ENCODE measurements around the gene SCNN1G. TPM values are rescaled to one million over a fixed set of nuclear protein-coding genes. Genes with fewer than 3 reads are reported as not detected.

SCNN1G gene
- total RNA-seq (2012; rRNA removed) = not detected in 2 replicates
- not detected in 2 replicates for polyA plus RNA-seq (2012; rRNA removed)
- polyA plus RNA-seq (2012; cell fraction: cytosol; rRNA removed) = not detected in 2 replicates
- polyA plus RNA-seq (2012; cell fraction: nucleus; rRNA removed; ENCODE audit: low replicate concordance) = not detected in 2 replicates
- Bru-seq, nascent RNA = not detected
- BruChase-seq, experiment 1, labeled RNA remaining after a 6-hour chase = percentile 3 among the genes with signal in this experiment
- BruChase-seq, experiment 2, labeled RNA remaining after a 2-hour chase = not detected
- long read RNA-seq = 0 reads

DNA sequence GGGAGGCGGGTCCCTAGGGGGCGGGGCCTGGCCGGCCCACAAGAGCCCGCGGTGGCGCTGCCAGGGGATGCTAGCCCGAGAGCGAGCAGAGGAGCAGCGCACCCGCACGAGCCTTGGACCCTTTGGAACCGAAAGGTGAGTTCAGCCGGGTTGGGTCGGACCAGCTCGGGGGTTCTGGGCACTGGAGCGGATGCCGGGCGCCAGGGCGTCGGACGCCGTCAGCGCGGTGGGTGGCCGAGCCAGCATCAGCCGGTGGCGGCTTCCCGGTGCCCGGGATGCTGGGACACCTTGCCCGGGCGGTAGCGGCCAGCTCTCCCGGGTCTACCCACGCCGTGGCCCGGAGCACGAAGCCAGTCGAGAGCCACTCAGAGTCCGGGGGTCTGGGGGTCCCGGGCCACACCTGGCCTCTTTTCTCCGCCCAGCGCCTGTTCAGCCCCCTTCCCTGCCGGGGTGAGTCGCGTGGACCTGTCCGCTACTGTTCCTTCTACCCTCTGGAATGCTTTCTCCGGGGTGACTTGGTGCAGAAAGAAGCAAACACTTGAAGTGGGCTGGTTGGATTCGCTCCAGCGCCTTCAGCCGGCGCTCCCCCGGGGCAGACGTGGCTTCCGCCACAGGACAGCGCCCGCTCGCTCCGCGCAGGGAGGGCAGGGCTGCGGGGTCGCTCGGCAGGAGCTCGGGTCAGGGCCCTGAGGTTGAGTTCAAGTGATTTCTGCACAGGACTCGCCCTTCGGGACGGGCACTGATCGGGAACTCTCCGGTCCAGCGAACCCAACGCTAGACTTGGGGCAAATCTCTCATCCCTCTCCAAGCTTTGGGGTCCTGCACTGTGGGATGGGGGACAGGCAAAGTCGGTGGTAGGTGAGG is at the start of gene SCNN1G:
TSS of gene SCNN1G (plus strand) at position 67 of the 864 bp plus-strand sequence. CDS start 3,527 bp downstream, outside the sequence.
- no peak within 1 kb of the TSS for H2AK5ac ChIP-seq (ENCODE audit: low read depth, low read length)
- H3K4me3 ChIP-seq (ENCODE audit: insufficient read depth, low read depth, low read length) = no peak within 1 kb of the TSS
- no peak within 1 kb of the TSS for H2BK120ac ChIP-seq (ENCODE audit: low read depth, low read length)
- dilution Hi-C loops (cut with HindIII; ENCODE audit: low sequenced_read_pairs, unreplicated experiment) = no loop called here
- DNase-seq = no peak
- no peaks in the 10 kb centered on the region for H3K4me1 ChIP-seq (ENCODE audit: control insufficient read depth, insufficient read depth, low read length)
- H3K56ac ChIP-seq (ENCODE audit: extremely low read depth, insufficient read depth, low read length) = no peak within 1 kb of the TSS
- BruUV-seq (replicated peaks) = no TSS peak
- CTCF ChIA-PET = interaction anchor here (0.6 to 1.1 kb wide), 4 partner anchors 16 to 1948 kb away, joined by 3 to 5 read pairs (median 4); no protein-coding TSS in a partner anchor
- peak within 1 kb of the TSS; percentile 26; the same call in 1 of the 2 replicates for H3K4me2 ChIP-seq (ENCODE audit: low read depth, low read length)
- POLR2A ChIA-PET (ENCODE audit: unreplicated experiment) = no interaction called here
- no peak within 1 kb of the TSS for H3K14ac ChIP-seq (replicated peaks; ENCODE audit: low read depth, low read length)
- no peak within 1 kb of the TSS for H3K23ac ChIP-seq (ENCODE audit: low read depth, low read length)
- no peak within 1 kb of the TSS for H4K91ac ChIP-seq (ENCODE audit: insufficient read depth, low read depth, low read length)
- WGBS, 2 experiments (ENCODE audit: extremely low coverage in 2 of 2, insufficient read length in 1 of 2) = 4% methylated on average over 42 of the region's 71 CpGs; no CpG with 5 or more reads in 1 of the 2 experiments
- H3K9me1 ChIP-seq (ENCODE audit: insufficient read depth, low read length) = no peaks in the 10 kb centered on the region
- in situ Hi-C loops (cut with MboI; ENCODE audit: low sequenced_read_pairs) = loop anchor here (10.0 kb wide), 1 partner anchor 252 kb away; no protein-coding TSS in a partner anchor
- H2BK15ac ChIP-seq (ENCODE audit: low read depth, low read length) = no peak within 1 kb of the TSS
- no peak within 1 kb of the TSS for H4K8ac ChIP-seq (ENCODE audit: low read depth in 2 of 2, low read length in 2 of 2)
- no peak within 1 kb of the TSS for H3K9ac ChIP-seq (ENCODE audit: low read depth, low read length)
- no peak within 1 kb of the TSS for H2BK5ac ChIP-seq (ENCODE audit: low read depth, low read length, poor library complexity, severe bottlenecking)
- H3K18ac ChIP-seq (ENCODE audit: low read depth, low read length) = no peak within 1 kb of the TSS
- H2BK20ac ChIP-seq (ENCODE audit: low read depth, low read length) = no peak within 1 kb of the TSS
- no peaks in the 10 kb centered on the region for H3K79me1 ChIP-seq (ENCODE audit: low read depth in 1 of 2, low read length in 2 of 2)
- intact Hi-C loops (cut with micrococcal nuclease) = loop anchor here (1.0 kb wide), 1 partner anchor 251 kb away; no protein-coding TSS in a partner anchor
- no peaks in the 10 kb centered on the region for H3K9me3 ChIP-seq (ENCODE audit: control insufficient read depth, insufficient read depth, low read length)
- peak; percentile 18; the same call in 1 of the 2 replicates for ATAC-seq (ENCODE audit: low read depth)
- no peaks in the 10 kb centered on the region for H3K36me3 ChIP-seq (ENCODE audit: control insufficient read depth, insufficient read depth, low read length)
- no peak within 1 kb of the TSS for H3K4ac ChIP-seq (ENCODE audit: low read depth, low read length)
- peaks cover 40% of the 10 kb centered on the region for H3K27me3 ChIP-seq (ENCODE audit: control insufficient read depth, insufficient read depth, low read length)
- H2AK9ac ChIP-seq (replicated peaks; ENCODE audit: low read depth, low read length, poor library complexity) = peak within 1 kb of the TSS; percentile 70
- H4K20me1 ChIP-seq (ENCODE audit: insufficient read depth, low read length) = no peaks in the 10 kb centered on the region
- peak within 1 kb of the TSS; percentile 78 for H2AFZ ChIP-seq (replicated peaks; ENCODE audit: low read length, poor library complexity)
- H3K27ac ChIP-seq (ENCODE audit: insufficient read depth, low read length) = no peak within 1 kb of the TSS
- H4K5ac ChIP-seq (ENCODE audit: low read depth, low read length) = no peak within 1 kb of the TSS
- no peak for TF ChIP-seq RCOR1 (IDR thresholded peaks at IDR 0.05; ENCODE audit: insufficient replicate concordance, low read length)
- TF ChIP-seq POLR2A (IDR thresholded peaks at IDR 0.05; ENCODE audit: low read depth, low read length) = no peak
- TF ChIP-seq MXI1 (IDR thresholded peaks at IDR 0.05; ENCODE audit: borderline replicate concordance, low read depth, low read length) = no peak
- TF ChIP-seq RFX5 (IDR thresholded peaks at IDR 0.05; ENCODE audit: low read depth, low read length) = no peak
- TF ChIP-seq RAD21 (IDR thresholded peaks at IDR 0.05; ENCODE audit: low read length) = no peak
- TF ChIP-seq ELK1 (IDR thresholded peaks at IDR 0.05; ENCODE audit: borderline replicate concordance, low read depth, low read length) = no peak
- no peak for TF ChIP-seq CTCF (conservative IDR thresholded peaks at IDR 0.05; ENCODE audit: low read depth, low read length)
- TF ChIP-seq CHD1 (IDR thresholded peaks at IDR 0.05; ENCODE audit: low read depth, low read length) = no peak
- no peak for TF ChIP-seq CEBPB (IDR thresholded peaks at IDR 0.05; ENCODE audit: low read depth, low read length)
- no peak for TF ChIP-seq USF2 (IDR thresholded peaks at IDR 0.05; ENCODE audit: low read depth, low read length)
- TF ChIP-seq BHLHE40 (IDR thresholded peaks at IDR 0.05; ENCODE audit: low read depth, low read length) = no peak
- no peak for TF ChIP-seq FOS (IDR thresholded peaks at IDR 0.05; ENCODE audit: low read depth, low read length)
- no peak for TF ChIP-seq MAFK (IDR thresholded peaks at IDR 0.05; ENCODE audit: low read depth, low read length)

All from IMR-90 (cell line).